HG03558 (cell line): Measurements from ENCODE around the gene ISYNA1.
"Not testable (repeated sequence)": the region's sequence is repeated elsewhere in the genome, so short reads cannot be mapped to it uniquely, and the experiment has no call there.

Source experiments
- ATAC-seq: cut with Tn5 transposase; IDR thresholded peaks from one replicate; pipeline ENCODE4 v1.9.1; 2021; ENCODE audit warnings: moderate number of reproducible peaks; ENCODE audit not compliant: unreplicated experiment; ENCODE audit errors: extremely low read depth

Gene ISYNA1

DNA sequence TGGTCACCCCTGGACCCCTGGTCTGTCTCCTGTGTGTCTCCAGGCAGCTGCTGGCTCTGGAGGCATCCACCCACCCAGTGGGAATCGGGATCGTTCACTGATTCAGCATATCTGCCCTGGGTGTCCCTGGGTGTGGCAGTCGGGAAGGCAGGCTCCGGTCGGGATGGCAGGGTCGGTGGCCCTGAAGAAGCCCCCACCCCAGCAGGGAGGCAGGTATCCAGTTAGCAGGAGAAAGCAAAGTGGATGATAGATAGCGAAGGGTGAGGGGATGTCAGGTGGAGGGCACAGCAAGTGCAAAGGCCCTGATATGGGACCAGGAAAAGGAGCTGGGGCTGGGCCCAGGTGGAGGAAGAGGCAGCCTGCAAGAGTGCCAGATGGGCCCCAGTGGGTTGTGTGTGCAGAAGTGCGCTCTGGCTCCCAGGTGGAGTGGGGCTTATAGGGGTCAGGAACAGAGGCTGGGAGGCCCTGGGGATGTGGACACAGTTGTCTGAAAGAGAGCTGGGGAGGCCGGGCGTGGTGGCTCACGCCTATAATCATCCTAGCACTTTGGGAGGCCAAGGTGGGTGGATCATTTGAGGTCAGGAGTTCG lies 16.5 kb downstream of the ISYNA1 start:
- ATAC-seq = no peak

DNA sequence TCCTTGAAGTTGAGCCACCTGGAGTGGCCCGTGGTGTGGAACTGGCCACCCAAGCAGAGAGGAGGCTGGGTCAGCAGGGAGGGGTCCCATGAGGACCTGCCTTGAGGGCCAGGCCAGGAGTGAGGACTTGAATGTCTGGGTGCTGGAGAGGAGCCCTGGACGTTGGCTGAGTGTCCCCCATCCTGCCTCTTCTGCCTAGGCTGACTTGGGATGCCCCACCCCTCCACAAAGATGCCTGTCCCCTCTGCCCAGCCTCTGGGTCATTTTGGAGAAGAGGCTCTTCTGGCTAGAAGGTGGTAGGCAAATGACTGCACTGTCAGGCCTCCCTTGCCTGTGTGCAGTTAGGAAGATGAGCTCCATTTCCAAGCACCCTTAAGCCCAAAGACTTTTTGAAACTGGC lies 17.0 kb downstream of the ISYNA1 start:
- ATAC-seq = no peak

DNA sequence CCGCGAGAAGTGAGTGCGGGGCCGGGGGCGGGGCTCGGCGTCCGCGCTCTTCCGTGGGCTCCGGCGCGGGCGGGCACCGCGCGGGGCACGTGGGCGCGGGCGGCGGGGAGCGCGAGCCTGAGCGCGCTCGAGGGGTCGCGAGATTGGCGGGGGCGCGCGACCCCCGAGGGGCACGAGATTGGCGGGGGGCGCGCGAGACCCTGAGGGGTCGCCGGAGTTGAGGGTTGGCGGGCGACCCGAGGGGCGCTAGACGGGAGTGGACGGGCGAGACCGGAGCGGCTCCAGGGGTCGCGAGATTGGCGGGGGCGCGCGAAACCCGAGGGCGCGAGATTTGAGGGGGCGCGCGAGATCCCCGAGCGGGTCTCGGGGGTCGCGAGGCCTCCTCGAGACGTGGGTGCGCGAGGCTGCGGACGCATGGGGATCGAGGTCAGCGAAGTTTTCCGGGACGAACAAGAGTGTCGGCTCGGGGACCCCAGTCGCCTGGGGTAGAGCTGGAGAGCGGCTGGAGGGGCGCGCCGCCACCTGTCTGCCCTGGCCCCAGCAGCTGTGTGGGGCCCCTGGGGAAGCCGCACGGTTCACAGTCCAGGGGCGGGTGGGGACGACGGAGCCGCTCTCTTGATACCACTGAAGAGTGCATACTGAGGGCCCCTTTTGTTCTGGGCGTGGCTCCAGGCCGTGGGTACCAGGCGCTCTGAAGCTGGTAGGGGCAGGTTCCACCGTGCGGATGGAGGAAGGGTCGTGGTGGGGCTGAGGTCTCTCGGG lies 18.1 kb downstream of the ISYNA1 start:
- ATAC-seq = no peak

DNA sequence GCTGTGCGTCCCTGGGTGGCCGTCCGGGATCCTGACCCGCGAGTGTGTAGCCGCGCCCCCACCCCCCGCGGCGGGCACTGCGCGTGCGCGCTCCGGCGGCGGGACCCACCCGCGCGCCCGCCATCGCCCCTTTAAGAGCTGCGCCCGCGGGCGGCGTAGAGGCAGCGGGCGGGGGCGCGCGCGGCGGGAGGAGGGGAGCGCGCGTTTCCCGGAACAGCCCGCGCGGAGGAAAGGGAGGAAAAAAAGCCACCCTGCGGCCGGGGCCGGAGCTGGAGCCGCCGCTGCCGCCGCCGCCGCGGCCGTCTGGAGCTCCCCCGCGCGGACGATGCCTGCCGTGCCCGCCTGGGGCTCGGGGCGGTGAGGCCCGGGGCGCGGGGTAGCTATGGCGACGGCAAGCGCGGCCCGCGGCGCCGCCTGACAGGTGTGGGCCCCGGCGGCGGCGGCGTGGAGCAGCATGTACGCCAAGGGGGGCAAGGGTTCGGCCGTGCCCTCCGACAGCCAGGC lies 18.7 kb downstream of the ISYNA1 start, which contains the start of gene SSBP4:
Gene SSBP4 (plus strand): TSS at position 204 of the 504 bp plus-strand sequence. CDS start 251 bp downstream, at position 455.
- no peak for ATAC-seq

DNA sequence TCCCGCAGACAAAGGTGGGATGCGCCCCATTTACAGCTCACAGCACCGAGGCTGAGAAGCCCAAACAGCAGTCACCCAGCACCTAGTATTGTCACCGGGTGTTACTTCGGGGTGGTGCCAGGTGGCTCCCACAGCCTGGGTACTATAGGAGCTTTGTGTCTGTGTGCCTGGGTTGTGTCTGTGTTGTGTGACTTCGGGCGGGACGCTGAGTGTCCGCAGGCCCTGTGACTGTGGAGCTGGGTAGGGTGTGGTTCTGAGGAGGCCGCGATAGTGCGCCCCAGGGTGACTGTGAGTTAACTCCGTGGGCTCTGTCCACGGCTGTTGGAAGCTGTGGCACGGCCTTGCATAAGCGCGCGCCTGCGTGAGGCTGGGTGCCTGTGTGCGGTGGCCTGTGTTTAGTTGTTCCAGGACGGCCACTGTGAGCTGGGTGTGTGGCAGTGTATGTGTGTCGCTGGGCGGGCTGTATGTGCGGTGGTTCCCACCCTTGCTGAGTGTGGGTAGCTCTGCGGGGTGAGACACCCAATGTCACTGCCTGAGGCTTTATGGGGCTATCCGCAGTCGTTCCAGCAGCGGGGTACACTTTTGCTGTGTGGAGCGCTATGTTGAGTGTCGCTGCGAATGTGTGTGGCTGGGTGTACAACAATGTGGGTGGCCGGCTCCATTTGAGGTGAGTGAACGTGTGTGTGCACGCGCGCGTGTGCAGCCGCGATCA lies 19.3 kb downstream of the ISYNA1 start:
- ATAC-seq = no peak

DNA sequence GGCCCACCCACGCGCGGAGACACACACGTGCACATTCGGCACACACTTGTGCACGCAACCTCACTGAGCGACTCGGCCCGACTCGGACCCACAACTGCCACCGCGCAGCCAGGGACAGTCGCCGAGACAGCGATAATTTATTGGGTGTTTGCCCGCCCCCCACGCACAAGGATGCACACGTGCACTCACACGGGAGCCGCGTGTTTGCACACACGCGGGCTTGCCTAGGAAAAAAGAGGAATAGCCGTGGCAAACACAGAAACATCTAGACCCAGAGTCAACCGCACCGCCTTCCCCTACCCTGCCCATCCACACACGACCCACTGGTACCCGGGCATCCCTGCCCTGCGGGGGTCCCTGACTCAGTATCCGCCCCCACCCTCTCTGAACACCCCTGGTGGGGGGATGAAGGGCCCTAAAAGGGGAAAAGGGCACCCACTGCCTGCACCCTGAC lies 19.9 kb downstream of the ISYNA1 start:
- ATAC-seq = no peak

DNA sequence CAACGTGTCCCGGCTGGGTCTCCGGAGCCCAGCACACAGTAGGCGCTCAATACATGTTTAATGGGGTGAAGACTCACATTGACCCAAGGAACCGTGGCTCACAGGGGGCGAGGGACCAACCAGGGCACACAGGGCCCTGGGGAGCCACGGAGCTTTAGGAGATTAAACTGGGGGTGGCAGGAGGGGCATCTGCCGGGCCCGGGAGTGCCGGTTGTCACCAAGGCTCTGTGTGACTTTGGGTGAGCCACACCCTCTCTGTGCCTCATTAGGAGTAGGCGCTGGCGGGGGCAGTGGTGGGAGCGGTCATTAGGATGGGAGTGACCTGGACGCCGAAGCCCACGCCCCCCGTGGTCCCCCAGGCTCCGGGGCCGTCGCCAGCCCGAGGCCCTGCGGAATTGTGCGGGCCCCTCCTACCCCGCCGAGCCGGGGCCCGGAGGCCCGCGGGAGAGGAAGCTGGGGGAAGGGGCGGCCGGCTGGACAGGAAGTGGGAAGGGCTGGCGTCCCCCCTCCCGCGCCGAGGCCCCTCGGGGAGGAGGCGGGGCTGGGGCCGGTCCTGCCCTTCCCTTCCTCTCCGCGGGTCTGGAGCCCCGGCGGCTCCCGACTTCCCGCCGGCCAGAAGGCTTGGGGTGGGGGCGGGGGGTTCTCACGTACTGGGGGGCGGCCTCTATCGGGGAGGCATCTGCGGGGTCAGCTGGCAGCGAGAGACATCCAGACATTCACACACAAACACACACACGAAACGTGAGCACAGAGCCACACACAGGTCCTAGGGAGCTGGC lies 20.5 kb downstream of the ISYNA1 start:
- ATAC-seq = no peak

DNA sequence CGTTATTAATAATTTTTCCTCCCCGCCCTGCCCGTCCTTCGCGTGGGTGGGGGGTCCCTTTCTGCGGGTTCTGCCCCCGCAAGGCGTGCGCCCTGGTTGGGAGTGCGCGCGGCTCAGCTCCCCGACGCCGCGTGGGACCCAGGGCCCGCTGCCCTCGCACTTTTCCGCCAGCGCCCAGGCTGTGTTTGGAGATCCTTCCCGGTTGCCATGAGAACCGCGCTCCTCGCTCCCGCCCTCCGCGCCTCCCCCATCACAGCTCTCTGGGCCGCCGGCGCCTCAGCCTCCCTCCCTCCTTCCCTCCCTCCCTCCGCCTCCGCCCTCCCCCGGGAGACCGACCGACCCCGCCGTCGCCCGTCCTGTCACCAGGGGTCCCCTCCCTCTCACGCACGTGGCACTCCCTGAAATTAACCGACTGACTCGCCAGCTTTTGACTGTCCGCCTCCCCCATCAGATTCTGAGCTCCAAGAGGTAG lies 21.1 kb downstream of the ISYNA1 start:
- ATAC-seq = no peak

DNA sequence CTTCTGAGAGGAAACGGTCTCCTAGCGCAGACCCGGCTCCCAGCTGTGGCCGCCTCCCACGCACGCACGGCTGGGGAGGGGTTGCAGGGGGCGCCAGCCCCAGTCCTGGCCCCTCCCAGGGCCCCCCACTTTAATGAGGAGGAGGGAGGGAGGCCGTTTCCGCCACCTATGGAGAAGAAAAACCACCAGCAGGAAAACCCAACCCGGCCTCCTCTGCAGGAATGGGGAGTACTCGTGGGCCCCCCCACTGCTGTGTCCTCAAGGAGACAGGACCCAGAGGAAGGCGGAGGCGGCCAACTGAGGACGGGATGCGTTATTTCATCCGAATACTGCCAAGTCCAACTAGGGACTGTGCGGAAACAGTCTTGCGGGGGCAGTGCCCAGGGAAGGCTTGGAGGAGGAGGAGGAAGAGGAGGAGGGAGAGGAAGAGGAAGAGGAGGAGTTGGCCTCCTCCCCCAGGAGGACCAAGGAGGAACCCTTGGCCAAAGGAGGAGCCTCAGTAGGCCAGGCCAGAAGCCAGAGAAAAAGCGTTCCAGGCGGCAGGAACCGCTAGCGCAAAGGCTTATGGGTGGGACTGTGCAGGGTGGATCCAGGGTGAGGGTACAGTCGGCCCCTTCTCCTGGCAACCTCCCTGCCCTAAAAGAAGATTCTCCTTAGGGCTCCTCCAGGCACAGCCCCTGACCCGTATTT lies 22.6 kb downstream of the ISYNA1 start:
- no peak for ATAC-seq

DNA sequence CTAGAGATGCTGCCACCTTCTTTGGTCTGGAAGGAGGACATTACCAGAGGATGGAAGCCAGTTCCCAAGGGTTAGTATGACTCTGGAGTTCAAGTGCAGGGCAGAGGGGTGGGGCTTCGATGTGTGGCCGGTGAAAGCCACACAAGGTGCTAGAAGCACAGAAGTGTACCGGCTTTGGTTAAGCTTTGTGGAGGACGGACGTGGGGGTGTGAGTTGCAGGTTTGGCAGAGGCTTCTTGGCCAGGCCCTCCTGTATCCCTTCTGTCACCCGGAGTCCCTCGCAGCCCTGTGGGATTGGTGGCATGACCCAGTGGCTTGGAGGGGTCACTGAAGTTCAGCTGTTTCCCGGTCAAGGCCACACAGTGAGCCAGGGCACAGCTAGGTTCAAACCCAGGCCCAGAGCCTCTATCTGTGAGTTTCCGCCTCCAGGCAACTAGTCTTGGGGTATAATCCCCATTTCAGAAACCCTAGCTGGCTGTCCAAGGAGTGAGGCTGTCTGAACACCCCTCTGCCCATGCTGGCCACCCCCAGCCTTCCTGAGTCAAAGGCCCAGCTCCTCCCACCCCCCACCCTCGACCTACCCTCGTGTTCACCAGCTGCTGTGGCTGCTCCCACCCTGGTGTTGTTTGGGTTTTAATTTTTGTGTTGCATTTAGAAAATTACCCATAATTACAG lies 23.3 kb downstream of the ISYNA1 start:
- no peak for ATAC-seq

DNA sequence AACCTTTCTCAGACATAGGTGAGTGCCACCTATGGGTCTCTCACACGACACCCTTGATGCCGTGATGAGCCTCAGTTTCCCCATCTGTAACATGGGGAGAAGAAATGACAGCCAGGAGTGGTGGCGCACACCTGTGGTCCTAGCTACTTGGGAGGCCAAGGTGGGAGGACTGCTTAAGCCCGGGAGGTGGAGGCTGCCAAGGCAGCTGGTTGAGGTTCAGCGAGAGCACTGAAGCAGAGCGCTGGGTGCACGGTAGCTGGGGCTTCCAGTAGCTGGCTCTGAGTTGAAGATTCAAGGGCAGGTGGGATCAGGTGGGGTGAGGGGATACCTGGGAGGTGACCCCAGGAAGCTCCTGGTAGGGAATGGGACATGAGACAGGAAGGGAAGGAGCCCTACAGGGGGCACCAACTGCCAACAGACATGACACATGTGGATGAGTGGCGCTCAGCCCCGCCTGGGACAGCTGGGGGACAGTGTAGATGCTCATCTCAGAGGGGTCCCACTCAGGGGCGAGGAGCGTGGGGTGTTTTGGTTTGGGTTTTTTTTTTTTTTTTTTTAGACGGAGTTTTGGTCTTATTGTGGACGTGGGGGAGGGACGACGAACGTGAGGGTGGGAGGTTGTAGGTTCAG lies 25.2 kb downstream of the ISYNA1 start:
- ATAC-seq = no peak

DNA sequence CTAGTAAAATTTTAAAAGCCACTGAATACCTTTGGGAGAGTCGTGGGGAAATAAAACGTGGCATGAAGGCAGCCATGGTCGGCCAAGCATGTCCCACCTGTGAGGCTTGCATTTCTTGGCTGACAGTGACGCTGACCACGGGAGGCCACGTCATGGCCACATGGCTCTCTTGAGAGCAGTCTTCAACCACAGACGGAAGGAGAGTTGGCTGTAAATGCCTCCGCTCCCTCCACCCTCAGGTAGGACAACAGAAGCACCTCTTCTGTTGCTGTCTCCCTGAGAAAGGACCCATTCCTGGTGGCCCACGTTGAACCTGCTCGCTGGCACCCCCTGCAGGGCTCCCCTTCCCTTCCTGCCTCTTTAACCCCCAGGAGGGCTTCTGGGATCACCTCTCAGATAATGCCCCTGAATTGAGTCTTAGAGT lies 29.9 kb downstream of the ISYNA1 start:
- ATAC-seq = no peak

DNA sequence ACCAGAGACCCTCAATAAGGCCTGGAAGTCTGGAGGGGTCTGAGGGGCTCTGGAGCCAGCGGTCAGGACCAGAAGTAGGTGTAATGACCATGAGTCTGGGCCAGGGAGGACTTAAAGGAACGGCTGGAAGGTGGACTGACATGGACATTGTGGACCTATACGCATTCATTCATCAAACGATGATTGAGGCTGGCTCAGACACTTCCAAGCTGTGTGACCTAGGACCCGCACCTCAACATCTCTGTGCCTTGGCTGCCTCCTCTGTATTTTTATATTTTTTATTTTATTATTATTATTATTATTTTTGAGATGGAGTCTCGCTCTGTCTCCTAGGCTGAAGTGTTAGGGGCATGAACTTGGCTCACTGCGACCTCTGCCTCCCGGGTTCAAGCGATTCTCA lies 31.2 kb downstream of the ISYNA1 start:
- no peak for ATAC-seq

DNA sequence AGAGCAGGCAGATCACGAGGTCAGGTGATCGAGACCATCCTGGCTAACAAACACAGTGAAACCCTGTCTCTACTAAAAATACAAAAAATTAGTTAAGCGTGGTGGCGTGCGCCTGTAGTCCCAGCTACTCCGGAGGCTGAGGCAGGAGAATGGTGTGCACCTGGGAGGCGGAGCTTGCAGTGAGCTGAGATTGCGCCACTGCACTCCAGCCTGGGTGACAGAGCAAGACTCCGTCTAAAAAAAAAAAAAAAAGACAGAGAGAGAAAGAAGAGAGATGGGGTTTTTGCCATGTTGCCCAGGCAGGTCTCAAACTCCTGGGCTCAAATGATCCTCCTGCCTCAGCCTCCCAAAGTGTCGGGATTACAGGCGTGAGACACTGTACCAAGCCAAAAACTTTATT lies 32.2 kb downstream of the ISYNA1 start:
- not testable (repeated sequence) for ATAC-seq

DNA sequence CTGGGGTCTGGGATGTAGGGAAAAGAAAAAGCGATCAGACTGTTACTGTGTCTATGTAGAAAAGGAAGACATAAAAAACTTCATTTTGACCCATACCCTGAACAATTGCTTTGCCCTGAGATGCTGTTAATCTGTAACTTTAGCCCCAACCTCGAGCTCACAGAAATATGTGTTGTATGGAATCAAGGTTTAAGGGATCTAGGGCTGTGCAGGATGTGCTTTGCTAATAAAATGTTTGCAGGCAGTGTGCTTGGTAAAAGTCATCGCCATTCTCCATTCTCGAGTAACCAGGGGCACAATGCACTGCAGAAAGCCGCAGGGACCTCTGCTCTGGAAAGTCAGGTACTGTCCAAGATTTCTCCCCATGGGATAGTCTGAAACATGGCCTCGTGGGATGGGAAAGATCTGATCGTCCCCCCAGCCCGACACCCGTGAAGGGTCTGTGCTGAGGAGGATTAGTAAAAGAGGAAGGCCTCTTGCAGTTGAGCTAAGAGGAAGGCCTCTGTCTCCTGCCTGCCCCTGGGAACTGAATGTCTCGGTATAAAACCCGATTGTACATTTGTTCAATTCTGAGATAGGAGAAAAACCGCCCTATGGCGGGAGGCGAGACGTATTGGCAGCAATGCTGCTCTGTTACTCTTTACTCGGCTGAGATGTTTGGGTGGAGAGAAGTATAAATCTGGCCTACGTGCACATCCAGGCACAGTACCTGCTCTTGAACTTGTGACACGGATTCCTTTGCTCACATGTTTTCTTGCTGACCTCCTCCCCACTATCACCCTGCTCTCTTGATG lies 35.3 kb downstream of the ISYNA1 start:
- not testable (repeated sequence) for ATAC-seq

DNA sequence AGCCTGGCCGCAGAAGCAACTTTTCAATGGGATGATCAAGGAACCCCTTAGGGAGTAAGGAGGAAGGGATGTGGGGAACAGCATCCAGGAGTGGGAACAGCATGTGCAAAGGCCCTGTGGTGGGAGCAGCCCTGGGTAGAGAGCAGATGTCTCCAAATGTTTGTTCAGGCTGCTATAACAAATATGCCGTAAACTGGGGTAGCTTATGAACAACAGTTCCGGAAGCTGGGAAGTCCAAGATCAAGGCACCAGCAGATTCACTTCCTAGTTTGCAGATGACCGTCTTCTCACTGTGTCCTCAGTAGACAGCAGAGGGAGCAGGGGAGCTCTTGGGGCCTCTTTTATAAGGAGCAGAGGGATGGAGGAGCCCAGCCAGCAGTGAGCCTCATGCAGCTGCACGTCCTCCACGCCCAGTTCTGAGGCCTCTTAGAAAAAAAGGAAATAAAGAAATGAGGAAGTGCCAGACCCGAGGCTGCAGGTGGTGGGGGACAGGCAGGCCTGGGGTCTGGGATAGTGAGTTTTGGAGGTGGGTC lies 36.3 kb downstream of the ISYNA1 start:
- ATAC-seq = no peak

DNA sequence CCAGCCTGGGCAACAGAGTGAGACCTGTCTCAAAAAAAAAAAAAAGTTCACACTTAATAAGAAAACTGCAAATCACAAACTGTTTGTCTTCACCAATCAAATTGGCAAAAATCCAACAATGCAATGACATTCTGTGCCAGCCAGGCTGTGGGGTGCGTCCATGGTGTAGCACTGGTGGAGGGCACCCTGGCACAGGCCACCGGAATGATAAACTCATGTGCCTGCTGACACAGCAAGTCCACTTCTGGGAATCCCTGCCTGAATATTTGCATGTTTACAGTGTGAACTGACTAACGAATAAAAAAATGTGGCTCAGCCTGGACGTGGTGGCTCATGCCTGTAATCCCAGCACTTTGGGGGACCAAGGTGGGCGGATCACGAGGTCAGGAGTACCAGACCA lies 38.9 kb downstream of the ISYNA1 start:
- no peak for ATAC-seq
